Measurements from ENCODE around the gene CRISP1.

Gene CRISP1

GRCh38 chr6:49890988-49891387 lies 24.7 kb upstream of the CRISP1 start:
- no peak for TF ChIP-seq CTCF (IDR thresholded peaks at IDR 0.05)
- peaks cover 35% of the 10 kb centered on the region for H3K9me3 Mint-ChIP-seq
- H3K27me3 Mint-ChIP-seq (ENCODE audit: low read depth, poor library complexity) = peaks cover 3% of the 10 kb centered on the region
- no peak overlapping the region for H3K27ac Mint-ChIP-seq
- no peak overlapping the region for H3K4me3 Mint-ChIP-seq
- H3K4me1 Mint-ChIP-seq = peaks cover 10% of the 10 kb centered on the region
- no peak for DNase-seq
- H3K36me3 Mint-ChIP-seq (ENCODE audit: low read depth) = no peaks in the 10 kb centered on the region

GRCh38 chr6:49888742-49889431 lies 22.6 kb upstream of the CRISP1 start:
- H3K9me3 Mint-ChIP-seq = peaks cover 21% of the 10 kb centered on the region
- DNase-seq = no peak
- H3K27me3 Mint-ChIP-seq (ENCODE audit: low read depth, poor library complexity) = peaks cover 4% of the 10 kb centered on the region
- H3K27ac Mint-ChIP-seq = no peak overlapping the region
- H3K4me3 Mint-ChIP-seq = no peak overlapping the region
- TF ChIP-seq CTCF (IDR thresholded peaks at IDR 0.05) = no peak
- H3K4me1 Mint-ChIP-seq = peaks cover 10% of the 10 kb centered on the region
- H3K36me3 Mint-ChIP-seq (ENCODE audit: low read depth) = no peaks in the 10 kb centered on the region

GRCh38 chr6:49868951-49869529 lies 2.7 kb upstream of the CRISP1 start:
- Mint-ChIP-seq H3K27me3 (ENCODE audit: low read depth, poor library complexity) (no peaks in the 10 kb centered on the region), H3K9me3 (peaks cover 22% of the 10 kb centered on the region), H3K4me3 (no peak overlapping the region), H3K4me1 (no peaks in the 10 kb centered on the region), H3K27ac (no peak overlapping the region), H3K36me3 (ENCODE audit: low read depth) (no peaks in the 10 kb centered on the region)
- no peak for DNase-seq
- TF ChIP-seq CTCF (IDR thresholded peaks at IDR 0.05) = no peak

- DNase-seq = no peak
- H3K27ac Mint-ChIP-seq = no peak overlapping the region
- H3K4me1 Mint-ChIP-seq = no peaks in the 10 kb centered on the region
- TF ChIP-seq CTCF (IDR thresholded peaks at IDR 0.05) = no peak
- H3K36me3 Mint-ChIP-seq (ENCODE audit: low read depth) = no peaks in the 10 kb centered on the region
- H3K27me3 Mint-ChIP-seq (ENCODE audit: low read depth, poor library complexity) = no peaks in the 10 kb centered on the region
- H3K4me3 Mint-ChIP-seq = no peak overlapping the region
- H3K9me3 Mint-ChIP-seq = no peaks in the 10 kb centered on the region
These were observed 10.1 kb downstream of the CRISP1 start for GRCh38 chr6:49856282-49856681.

- Mint-ChIP-seq H3K4me1 (no peaks in the 10 kb centered on the region), H3K9me3 (no peaks in the 10 kb centered on the region), H3K27ac (no peak overlapping the region), H3K4me3 (no peak overlapping the region), H3K36me3 (ENCODE audit: low read depth) (no peaks in the 10 kb centered on the region), H3K27me3 (ENCODE audit: low read depth, poor library complexity) (no peaks in the 10 kb centered on the region)
- TF ChIP-seq CTCF (IDR thresholded peaks at IDR 0.05) = no peak
- no peak for DNase-seq
These were observed 11.1 kb downstream of the CRISP1 start for GRCh38 chr6:49855221-49855620.

GRCh38 chr6:49852975-49853374 lies 13.4 kb downstream of the CRISP1 start:
- Mint-ChIP-seq H3K4me1 (no peaks in the 10 kb centered on the region), H3K4me3 (no peak overlapping the region), H3K27ac (no peak overlapping the region), H3K36me3 (ENCODE audit: low read depth) (no peaks in the 10 kb centered on the region), H3K27me3 (ENCODE audit: low read depth, poor library complexity) (peaks cover under 1% of the 10 kb centered on the region), H3K9me3 (no peaks in the 10 kb centered on the region)
- DNase-seq = no peak
- no peak for TF ChIP-seq CTCF (IDR thresholded peaks at IDR 0.05)
